H1 (cell line): ENCODE results near the gene ARHGAP18. TPM values are rescaled to one million over a fixed set of nuclear protein-coding genes. Genes with fewer than 3 reads are reported as not detected.

Source experiments
- CTCF ChIA-PET: fragments of 300-600 bp; sonication (Branson Sonifier 250); formaldehyde crosslinking; loops from one replicate; lab custom pipeline; 2021; ENCODE audit not compliant: partially characterized antibody; lab: Charles Lee
- POLR2A ChIA-PET: fragments of 300-600 bp; sonication (Branson Sonifier 250); formaldehyde crosslinking; loops from one replicate; lab custom pipeline; 2021; ENCODE audit warnings: inconsistent platforms; ENCODE audit not compliant: partially characterized antibody; lab: Charles Lee
- DNase-seq, 2 experiments: peaks; one replicate each; pipeline versions ENCODE4 v3.0.0 to v3.0.0-alpha.2; 2010 to 2022; ENCODE audit warnings: low spot score in 2 of 2, low read depth in 1 of 2, mixed read lengths in 1 of 2
- FAIRE-seq: peaks from 2 replicates; lab custom pipeline; 2011; peaks lifted over from hg19 to GRCh38; lab: Jason Lieb, UNC
- H2AFZ ChIP-seq: 2 replicates; pipeline ENCODE4 v1.8.1; 2012; ENCODE audit warnings: low read length, inconsistent platforms
- H2AK5ac ChIP-seq: 2 replicates; pipeline ENCODE4 v1.6.1; 2013; ENCODE audit warnings: low read depth, low read length
- H2BK120ac ChIP-seq: replicated peaks from 2 replicates; pipeline ENCODE3; 2013; ENCODE audit warnings: low read depth, low read length, inconsistent platforms
- H2BK12ac ChIP-seq: 2 replicates; pipeline ENCODE4 v1.6.1; 2013; ENCODE audit warnings: low read depth, low read length
- H2BK15ac ChIP-seq: 2 replicates; pipeline ENCODE4 v1.6.1; 2013; ENCODE audit warnings: low read length
- H2BK20ac ChIP-seq: 2 replicates; pipeline ENCODE4 v1.6.1; 2013; ENCODE audit warnings: low read length
- H2BK5ac ChIP-seq: 2 replicates; pipeline ENCODE4 v1.6.1; 2013; ENCODE audit warnings: low read depth, low read length
- H3K14ac ChIP-seq: 2 replicates; pipeline ENCODE4 v1.6.1; 2013; ENCODE audit warnings: inconsistent platforms; ENCODE audit not compliant: insufficient read length
- H3K18ac ChIP-seq: 2 replicates; pipeline ENCODE4 v1.6.1; 2013; ENCODE audit warnings: low read length; ENCODE audit errors: extremely low read depth
- H3K23ac ChIP-seq: 2 replicates; pipeline ENCODE4 v1.6.1; 2013; ENCODE audit warnings: inconsistent platforms; ENCODE audit not compliant: insufficient read length
- H3K23me2 ChIP-seq: 2 replicates; pipeline ENCODE4 v1.6.1; 2013; ENCODE audit warnings: low read depth, low read length
- H3K27ac ChIP-seq: 2 replicates; pipeline ENCODE4 v1.6.1; 2011; ENCODE audit warnings: low read depth, low read length, inconsistent platforms
- H3K27me3 ChIP-seq, 4 experiments: replicated peaks in 1 of 4; 1 replicate in 1 of 4; 2 replicates in 3 of 4; pipeline versions ENCODE4 v1.6.1 to v1.8.1; 2011 to 2013; ENCODE audit warnings: low read length in 3 of 4, mild to moderate bottlenecking in 3 of 4, inconsistent platforms in 2 of 4, mixed read lengths in 2 of 4, moderate library complexity in 1 of 4; ENCODE audit not compliant: control insufficient read depth in 3 of 4, insufficient read depth in 3 of 4; ENCODE audit errors: extremely low read depth in 1 of 4
- H3K36me3 ChIP-seq, 4 experiments: 2 replicates each; pipeline versions ENCODE4 v1.6.1 to v1.8.1; 2011 to 2013; ENCODE audit warnings: mild to moderate bottlenecking in 4 of 4, low read length in 3 of 4, moderate library complexity in 2 of 4, control low read depth in 1 of 4, inconsistent platforms in 1 of 4; ENCODE audit not compliant: insufficient read depth in 4 of 4, control insufficient read depth in 2 of 4
- H3K4ac ChIP-seq: replicated peaks from 2 replicates; pipeline ENCODE3; 2013; ENCODE audit warnings: low read length, low read depth, mixed read lengths, inconsistent platforms; ENCODE audit not compliant: insufficient read length
- H3K4me1 ChIP-seq, 4 experiments: replicated peaks in 1 of 4; 1 replicate in 1 of 4; 2 replicates in 3 of 4; pipeline versions ENCODE4 v1.6.1 to v1.8.1; 2011 to 2013; ENCODE audit warnings: low read length in 3 of 4, inconsistent platforms in 2 of 4, mixed read lengths in 1 of 4; ENCODE audit not compliant: insufficient read depth in 4 of 4, control insufficient read depth in 3 of 4
- H3K4me2 ChIP-seq, 2 experiments: 2 replicates each; pipeline versions ENCODE4 v1.6.1 to v1.8.1; 2011 to 2013; ENCODE audit warnings: low read depth in 2 of 2, low read length in 2 of 2, control low read depth in 1 of 2, inconsistent platforms in 1 of 2, mild to moderate bottlenecking in 1 of 2; ENCODE audit not compliant: insufficient read depth in 1 of 2
- H3K4me3 ChIP-seq, 4 experiments: fragments of 200-600, 300-600 bp in 1 of 4; sonication (generic), shearing (Covaris generic), sonication (Bioruptor Twin) in 1 of 4; 2 replicates each; pipeline versions ENCODE4 v1.5.1 to v1.8.1; 2011 to 2016; ENCODE audit warnings: low read length in 4 of 4, low read depth in 3 of 4, control low read depth in 2 of 4, inconsistent platforms in 2 of 4, mild to moderate bottlenecking in 2 of 4, mixed read lengths in 1 of 4, moderate library complexity in 1 of 4; ENCODE audit not compliant: insufficient read depth in 2 of 4; ENCODE audit errors: extremely low read depth in 1 of 4
- H3K56ac ChIP-seq: replicated peaks from 2 replicates; pipeline ENCODE3; 2013; ENCODE audit warnings: low read depth, mild to moderate bottlenecking, mixed read lengths, low read length, inconsistent platforms; ENCODE audit not compliant: insufficient read length
- H3K79me1 ChIP-seq: 2 replicates; pipeline ENCODE4 v1.6.1; 2013; ENCODE audit warnings: low read depth, low read length, control low read depth
- H3K79me2 ChIP-seq, 2 experiments: 2 replicates each; pipeline versions ENCODE4 v1.6.1 to v1.8.1; 2012 to 2013; ENCODE audit warnings: low read length in 2 of 2, mild to moderate bottlenecking in 2 of 2, inconsistent platforms in 1 of 2; ENCODE audit not compliant: insufficient read depth in 2 of 2, control insufficient read depth in 1 of 2
- H3K9ac ChIP-seq, 4 experiments: replicated peaks in 1 of 4; 1 replicate in 1 of 4; 2 replicates in 3 of 4; pipeline versions ENCODE4 v1.6.1 to v1.8.1; 2011 to 2013; ENCODE audit warnings: low read depth in 3 of 4, low read length in 3 of 4, control low read depth in 2 of 4, mild to moderate bottlenecking in 2 of 4, moderate library complexity in 2 of 4, inconsistent platforms in 1 of 4; ENCODE audit errors: extremely low read depth in 1 of 4
- H3K9me3 ChIP-seq, 2 experiments: 2 replicates each; pipeline versions ENCODE4 v1.6.1 to v1.8.1; 2012 to 2013; ENCODE audit warnings: mild to moderate bottlenecking in 2 of 2, moderate library complexity in 2 of 2, control low read depth in 1 of 2, inconsistent platforms in 1 of 2, low read depth in 1 of 2, low read length in 1 of 2, mixed read lengths in 1 of 2; ENCODE audit not compliant: insufficient read depth in 2 of 2
- H4K20me1 ChIP-seq, 2 experiments: replicated peaks in 1 of 2; 2 replicates each; pipeline versions ENCODE3 to v1.8.1; 2011 to 2013; ENCODE audit warnings: inconsistent platforms in 2 of 2, low read length in 2 of 2, mild to moderate bottlenecking in 1 of 2; ENCODE audit not compliant: insufficient read depth in 2 of 2, control insufficient read depth in 1 of 2
- H4K5ac ChIP-seq: 2 replicates; pipeline ENCODE4 v1.6.1; 2013; ENCODE audit warnings: low read length, low read depth, mixed read lengths, inconsistent platforms; ENCODE audit not compliant: insufficient read length
- H4K8ac ChIP-seq: 2 replicates; pipeline ENCODE4 v1.8.0; 2013; ENCODE audit warnings: mild to moderate bottlenecking, moderate library complexity, low read length, inconsistent platforms; ENCODE audit not compliant: insufficient read depth; ENCODE audit errors: extremely low read depth
- H4K91ac ChIP-seq: replicated peaks from 2 replicates; pipeline ENCODE3; 2013; ENCODE audit warnings: low read length, mixed read lengths, inconsistent platforms; ENCODE audit not compliant: insufficient read length
- ATF2 ChIP-seq: IDR thresholded peaks from 2 replicates; pipeline ENCODE4 v1.6.1; 2012; ENCODE audit warnings: low read length, inconsistent platforms
- CTCF ChIP-seq, 3 experiments: IDR thresholded peaks; 1 replicate in 2 of 3; 2 replicates in 1 of 3; pipeline versions ENCODE4 v1.5.1 to v1.6.1; 2011; ENCODE audit warnings: low read length in 3 of 3, mild to moderate bottlenecking in 3 of 3, inconsistent platforms in 2 of 3, low read depth in 1 of 3, moderate library complexity in 1 of 3; ENCODE audit not compliant: insufficient read depth in 1 of 3; ENCODE audit errors: control extremely low read depth in 1 of 3
- HDAC2 ChIP-seq, 2 experiments: fragments of 300-600 bp in 1 of 2; sonication (generic) in 1 of 2; IDR thresholded peaks; 2 replicates each; pipeline ENCODE4 v1.6.1; 2011 to 2012; ENCODE audit warnings: low read depth in 2 of 2, low read length in 2 of 2, mild to moderate bottlenecking in 2 of 2, moderate library complexity in 2 of 2, borderline replicate concordance in 1 of 2, inconsistent platforms in 1 of 2
- MAX ChIP-seq: IDR thresholded peaks from 2 replicates; pipeline ENCODE4 v1.6.1; 2012; ENCODE audit warnings: inconsistent platforms
- RBBP5 ChIP-seq: IDR thresholded peaks from 2 replicates; pipeline ENCODE4 v1.7.1; 2012; ENCODE audit warnings: low read depth, mild to moderate bottlenecking, inconsistent platforms, low read length, moderate library complexity, borderline replicate concordance
- RNF2 ChIP-seq: fragments of 200-900, 300-1000 bp; sonication (generic); IDR thresholded peaks from 2 replicates; pipeline ENCODE4 v1.7.1; 2016; ENCODE audit warnings: borderline replicate concordance, low read depth, mild to moderate bottlenecking, antibody characterized with exemption, low read length; ENCODE audit not compliant: poor library complexity, severe bottlenecking; ENCODE audit errors: missing control alignments
- SUZ12 ChIP-seq: fragments of 200-600 bp; sonication (generic); IDR thresholded peaks from 2 replicates; pipeline ENCODE4 v1.6.1; 2012; ENCODE audit warnings: mild to moderate bottlenecking, inconsistent platforms, low read length, moderate library complexity, mixed read lengths
- ZNF274 ChIP-seq: IDR thresholded peaks from 2 replicates; pipeline ENCODE4 v1.7.0; 2012; ENCODE audit warnings: low read length, borderline replicate concordance; ENCODE audit errors: extremely low read depth
- WGBS, 2 experiments: shearing (Covaris generic) in 1 of 2; methylation state at CpG; one replicate each; pipeline versions ENCODE4 v1.1.6 to v1.1.7; 2013 to 2015; ENCODE audit warnings: low lambda C conversion rate in 2 of 2, mixed read lengths in 2 of 2, inconsistent platforms in 1 of 2, low coverage in 1 of 2, missing lambda C conversion rate in 1 of 2; ENCODE audit not compliant: insufficient replicate concordance in 2 of 2, insufficient coverage in 1 of 2, insufficient read length in 1 of 2; ENCODE audit errors: extremely low coverage in 1 of 2, missing lambda C conversion rate in 1 of 2; 5-methylcytosine and 5-hydroxymethylcytosine counted together
- polyA plus RNA-seq, 7 experiments: library from polyadenylated mRNA; depleted of rRNA in 3 of 7; stranded (reverse) in 5 of 7; unstranded in 2 of 7; fragments of >200 nt in 5 of 7; fragments of 200-250 nt in 2 of 7; gene quantifications; 1 replicate in 5 of 7; 2 replicates in 1 of 7; 4 replicates in 1 of 7; pipeline versions ENCODE4 v1.2.1 to v1.2.3, GENCODE V29; 2011 to 2013; ENCODE audit warnings: missing spikeins in 2 of 7, mixed read lengths in 2 of 7
- total RNA-seq: library from RNA; stranded (reverse); fragmentation: NEBNext Ultra II Directional; extraction: Animal tissue kit (Norgen Biotek cat#: 25700); gene quantifications from 2 replicates; pipeline ENCODE4 v1.2.1, GENCODE V29; 2021

ARHGAP18 gene
- total and polyA plus RNA-seq, 2 of the 8 experiments (the other 6 are each of a cell fraction or from before 2014, with no cell fraction given): 0.83 to 4.5 TPM

- no peaks in the 10 kb centered on the region for H3K79me2 ChIP-seq
- H3K9ac ChIP-seq: no peak overlapping the region
- no peak overlapping the region for H2BK120ac ChIP-seq
- no peak overlapping the region for H3K56ac ChIP-seq
- no peaks in the 10 kb centered on the region for H3K27me3 ChIP-seq
- H3K4me1 ChIP-seq: peaks cover 0 to 6% (median 0%) of the 10 kb centered on the region in 4 experiments; a peak in 3 of 7 replicates
- no peak overlapping the region for H2AFZ ChIP-seq
- POLR2A ChIA-PET: no interaction called here
- H3K4me2 ChIP-seq: no peak overlapping the region
- no peak overlapping the region for H3K23ac ChIP-seq
- H4K8ac ChIP-seq: no peak overlapping the region
- H4K5ac ChIP-seq: no peak overlapping the region
- WGBS, 2 experiments: 90% methylated on average over 3 of the region's 3 CpGs; no CpG with 5 or more reads in 1 of the 2 experiments
- no peaks in the 10 kb centered on the region for H3K9me3 ChIP-seq
- no peaks in the 10 kb centered on the region for H3K79me1 ChIP-seq
- FAIRE-seq (no peak), DNase-seq (no peak)
- H3K14ac ChIP-seq: no peak overlapping the region
- no peak overlapping the region for H2AK5ac ChIP-seq
- H3K4ac ChIP-seq: no peak overlapping the region
- H2BK5ac ChIP-seq: no peak overlapping the region
- no peaks in the 10 kb centered on the region for H3K23me2 ChIP-seq
- H2BK20ac ChIP-seq: no peak overlapping the region
- H4K20me1 ChIP-seq: no peaks in the 10 kb centered on the region
- CTCF ChIA-PET: interaction anchor here (1.4 to 1.6 kb wide), 2 partner anchors 38 to 143 kb away, joined by 4 read pairs; no protein-coding TSS in a partner anchor
- no peaks in the 10 kb centered on the region for H3K36me3 ChIP-seq
- H4K91ac ChIP-seq: no peak overlapping the region
- H2BK12ac ChIP-seq: no peak overlapping the region
- H3K18ac ChIP-seq: no peak overlapping the region
- H3K4me3 ChIP-seq: no peak overlapping the region
- no peak overlapping the region for H2BK15ac ChIP-seq
- no peak overlapping the region for H3K27ac ChIP-seq
- TF ChIP-seq CTCF (IDR thresholded peaks at IDR 0.05; ENCODE audit: control extremely low read depth in 1 of 3, insufficient read depth in 1 of 3, low read depth in 1 of 3, low read length in 3 of 3): no peak
- TF ChIP-seq ZNF274: no peak
- no peak for TF ChIP-seq RNF2
- TF ChIP-seq RBBP5: no peak
- no peak for TF ChIP-seq SUZ12
- no peak for TF ChIP-seq HDAC2 (IDR thresholded peaks at IDR 0.05; ENCODE audit: borderline replicate concordance in 1 of 2, low read depth in 2 of 2, low read length in 2 of 2)
- no peak for TF ChIP-seq MAX
- TF ChIP-seq ATF2: no peak
These were observed 66.8 kb downstream of the ARHGAP18 start for GRCh38 chr6:129643176-129643575.
